ENCODE measurements around the gene ABCC5.

- TF ChIP-seq CTCF (IDR thresholded peaks at IDR 0.05) (no peak), GABPB1 (CRISPR knock-in tag; IDR thresholded peaks at IDR 0.05) (no peak), PRDM15 (CRISPR knock-in tag; IDR thresholded peaks at IDR 0.05) (no peak), TP53 (CRISPR knock-in tag; IDR thresholded peaks at IDR 0.05) (no peak), ARID4B (CRISPR knock-in tag; IDR thresholded peaks at IDR 0.05; ENCODE audit: borderline replicate concordance) (no peak)
Observed at GRCh38 chr3:183907911-183908331, 109.8 kb downstream of the ABCC5 start.

All from WTC11 (cell line).